IMR-90 (cell line): ENCODE data around the gene JAKMIP2.

Experiments used
- CEBPB ChIP-seq: IDR thresholded peaks from 2 replicates; pipeline ENCODE4 v1.6.1; 2012; ENCODE audit warnings: low read depth, low read length, improper control_type of control experiment
- CTCF ChIP-seq: conservative IDR thresholded peaks from 2 replicates; pipeline ENCODE4 v1.5.1; 2012; ENCODE audit warnings: mild to moderate bottlenecking, low read depth, low read length, improper control_type of control experiment
- ELK1 ChIP-seq: fragments of 150-350 bp; IDR thresholded peaks from 2 replicates; pipeline ENCODE4 v1.6.1; 2016; ENCODE audit warnings: low read depth, mild to moderate bottlenecking, low read length, moderate library complexity, borderline replicate concordance
- FOS ChIP-seq: fragments of 150-350 bp; IDR thresholded peaks from 2 replicates; pipeline ENCODE4 v1.6.1; 2016; ENCODE audit warnings: low read depth, low read length
- POLR2A ChIP-seq: IDR thresholded peaks from 2 replicates; pipeline ENCODE4 v1.6.1; 2012; ENCODE audit warnings: mild to moderate bottlenecking, low read depth, low read length
- RAD21 ChIP-seq: IDR thresholded peaks from 2 replicates; pipeline ENCODE4 v1.6.1; 2012; ENCODE audit warnings: low read length, improper control_type of control experiment
- RCOR1 ChIP-seq: IDR thresholded peaks from 2 replicates; pipeline ENCODE4 v1.6.1; 2012; ENCODE audit warnings: mild to moderate bottlenecking, low read length, improper control_type of control experiment; ENCODE audit not compliant: insufficient replicate concordance
- SMC3 ChIP-seq: fragments of 150-350 bp; IDR thresholded peaks from 2 replicates; pipeline ENCODE4 v1.6.1; 2016; ENCODE audit warnings: low read depth, mild to moderate bottlenecking, antibody characterized with exemption, low read length, moderate library complexity

DNA sequence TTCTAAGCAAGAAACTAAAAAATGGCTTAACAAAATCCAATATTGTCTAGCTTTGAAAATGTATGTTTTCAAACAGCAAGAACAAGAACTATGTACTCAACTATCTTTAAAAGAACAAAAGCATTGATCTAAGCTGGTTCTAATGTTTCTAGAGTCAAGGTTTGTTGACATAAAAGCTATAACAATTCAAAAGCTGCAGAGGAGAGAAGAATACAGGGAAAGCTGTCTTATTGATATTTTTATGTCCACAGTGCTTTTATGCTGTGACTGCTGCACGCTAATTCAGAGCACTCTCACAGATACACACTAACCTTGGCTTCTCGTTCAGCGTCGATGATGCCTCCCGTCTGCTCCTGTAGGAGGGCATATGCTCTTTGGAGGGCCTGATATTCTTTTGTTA, 143.2 kb downstream of the JAKMIP2 start:
- TF ChIP-seq RAD21 (no peak), RCOR1 (no peak), FOS (no peak), SMC3 (no peak), CEBPB (no peak), ELK1 (no peak), POLR2A (no peak), CTCF (no peak)
